IMR-90 (cell line): ENCODE measurements around the gene CDH2. TPM values are rescaled to one million over a fixed set of nuclear protein-coding genes. Genes with fewer than 3 reads are reported as not detected.

Source experiments
- ATAC-seq: fragments of 200-7000 bp; cut with Tn5 transposase; 2 replicates; pipeline ENCODE4 v1.9.1; 2020; ENCODE audit warnings: low read depth, mild to moderate bottlenecking, moderate library complexity
- BruUV-seq: library from RNA; stranded (reverse); fragments of 400-500 nt; replicated peaks from 2 replicates; lab custom pipeline; 2021; lab: Mats Ljungman, UMichigan
- CTCF ChIA-PET: fragments of 300-600 bp; formaldehyde crosslinking; extraction: SDS; loops from one replicate; lab custom pipeline; 2021; ENCODE audit warnings: antibody characterized with exemption; lab: Yijun Ruan, JAX
- POLR2A ChIA-PET: fragments of 300-600 bp; sonication (Branson Sonifier 250); formaldehyde crosslinking; loops from one replicate; lab custom pipeline; 2022; ENCODE audit warnings: antibody characterized with exemption; ENCODE audit not compliant: unreplicated experiment; lab: Charles Lee
- DNase-seq: peaks from one replicate; pipeline ENCODE4 v3.0.0; 2013
- H2AFZ ChIP-seq: replicated peaks from 2 replicates; pipeline ENCODE3; 2013; ENCODE audit warnings: low read length, mild to moderate bottlenecking; ENCODE audit not compliant: poor library complexity
- H2AK5ac ChIP-seq: 2 replicates; pipeline ENCODE4 v1.6.1; 2013; ENCODE audit warnings: low read depth, low read length, inconsistent platforms
- H2AK9ac ChIP-seq: replicated peaks from 2 replicates; pipeline ENCODE3; 2013; ENCODE audit warnings: mild to moderate bottlenecking, low read depth, low read length, moderate library complexity; ENCODE audit not compliant: poor library complexity
- H2BK120ac ChIP-seq: 2 replicates; pipeline ENCODE4 v1.6.1; 2013; ENCODE audit warnings: low read depth, low read length, inconsistent platforms
- H2BK15ac ChIP-seq: 3 replicates; pipeline ENCODE4 v1.6.1; 2013; ENCODE audit warnings: low read depth, low read length, inconsistent platforms
- H2BK20ac ChIP-seq: 2 replicates; pipeline ENCODE4 v1.6.1; 2013; ENCODE audit warnings: low read depth, mild to moderate bottlenecking, inconsistent platforms, low read length, moderate library complexity
- H2BK5ac ChIP-seq: 2 replicates; pipeline ENCODE4 v1.6.1; 2013; ENCODE audit warnings: mild to moderate bottlenecking, low read depth, low read length, inconsistent platforms; ENCODE audit not compliant: poor library complexity, severe bottlenecking
- H3K14ac ChIP-seq: replicated peaks from 2 replicates; pipeline ENCODE4 v1.6.1; 2013; ENCODE audit warnings: low read depth, low read length, inconsistent platforms
- H3K18ac ChIP-seq: 2 replicates; pipeline ENCODE4 v1.6.1; 2013; ENCODE audit warnings: low read depth, low read length, control low read depth
- H3K23ac ChIP-seq: 2 replicates; pipeline ENCODE4 v1.6.1; 2013; ENCODE audit warnings: low read depth, low read length, inconsistent platforms
- H3K27ac ChIP-seq: 2 replicates; pipeline ENCODE4 v1.5.1; 2013; ENCODE audit warnings: mild to moderate bottlenecking, control low read depth, low read length; ENCODE audit not compliant: insufficient read depth
- H3K27me3 ChIP-seq: 2 replicates; pipeline ENCODE4 v1.6.1; 2013; ENCODE audit warnings: low read length; ENCODE audit not compliant: control insufficient read depth, insufficient read depth
- H3K36me3 ChIP-seq: 2 replicates; pipeline ENCODE4 v1.6.1; 2013; ENCODE audit warnings: low read length, mixed read lengths; ENCODE audit not compliant: control insufficient read depth, insufficient read depth
- H3K4ac ChIP-seq: 2 replicates; pipeline ENCODE4 v1.6.1; 2013; ENCODE audit warnings: low read depth, low read length, inconsistent platforms
- H3K4me1 ChIP-seq: 2 replicates; pipeline ENCODE4 v1.6.1; 2013; ENCODE audit warnings: low read length, mixed read lengths; ENCODE audit not compliant: control insufficient read depth, insufficient read depth
- H3K4me2 ChIP-seq: 2 replicates; pipeline ENCODE4 v1.6.1; 2013; ENCODE audit warnings: low read depth, mild to moderate bottlenecking, control low read depth, low read length, moderate library complexity
- H3K4me3 ChIP-seq: 2 replicates; pipeline ENCODE4 v1.5.1; 2013; ENCODE audit warnings: low read depth, mild to moderate bottlenecking, control low read depth, low read length, moderate library complexity; ENCODE audit not compliant: insufficient read depth
- H3K56ac ChIP-seq: 2 replicates; pipeline ENCODE4 v1.6.1; 2013; ENCODE audit warnings: low read length, inconsistent platforms; ENCODE audit not compliant: insufficient read depth; ENCODE audit errors: extremely low read depth
- H3K79me1 ChIP-seq, 2 experiments: 2 replicates each; pipeline ENCODE4 v1.6.1; 2013; ENCODE audit warnings: low read length in 2 of 2, inconsistent platforms in 1 of 2, low read depth in 1 of 2
- H3K9ac ChIP-seq: 2 replicates; pipeline ENCODE4 v1.6.1; 2013; ENCODE audit warnings: low read depth, low read length, control low read depth
- H3K9me1 ChIP-seq: 2 replicates; pipeline ENCODE4 v1.6.1; 2013; ENCODE audit warnings: low read length, inconsistent platforms; ENCODE audit not compliant: insufficient read depth
- H3K9me3 ChIP-seq: 2 replicates; pipeline ENCODE4 v1.6.1; 2013; ENCODE audit warnings: low read length; ENCODE audit not compliant: control insufficient read depth, insufficient read depth
- H4K20me1 ChIP-seq: 2 replicates; pipeline ENCODE4 v1.6.1; 2013; ENCODE audit warnings: low read length, inconsistent platforms; ENCODE audit not compliant: insufficient read depth
- H4K5ac ChIP-seq: 2 replicates; pipeline ENCODE4 v1.6.1; 2013; ENCODE audit warnings: mild to moderate bottlenecking, low read depth, low read length, control low read depth
- H4K8ac ChIP-seq, 2 experiments: 2 replicates each; pipeline ENCODE4 v1.6.1; 2013; ENCODE audit warnings: low read depth in 2 of 2, low read length in 2 of 2, control low read depth in 1 of 2, inconsistent platforms in 1 of 2
- H4K91ac ChIP-seq: 2 replicates; pipeline ENCODE4 v1.6.1; 2013; ENCODE audit warnings: low read depth, low read length, inconsistent platforms; ENCODE audit not compliant: insufficient read depth
- RCOR1 ChIP-seq: IDR thresholded peaks from 2 replicates; pipeline ENCODE4 v1.6.1; 2012; ENCODE audit warnings: mild to moderate bottlenecking, low read length, improper control_type of control experiment; ENCODE audit not compliant: insufficient replicate concordance
- WGBS, 2 experiments: methylation state at CpG; one replicate each; pipeline versions ENCODE4 v1.1.5 to v1.1.7; 2013; ENCODE audit warnings: missing lambda C conversion rate in 2 of 2; ENCODE audit not compliant: insufficient read length in 1 of 2; ENCODE audit errors: extremely low coverage in 2 of 2; 5-methylcytosine and 5-hydroxymethylcytosine counted together
- dilution Hi-C: fragments of 300-500 bp; cut with HindIII; formaldehyde crosslinking; loops from one replicate; pipeline ENCODE4 v1.14.3; 2018; ENCODE audit warnings: low sequenced_read_pairs; ENCODE audit not compliant: unreplicated experiment
- in situ Hi-C: fragments of 300-500 bp; cut with MboI; formaldehyde crosslinking; loops from 3 replicates; pipeline ENCODE4 v1.14.3; 2019; ENCODE audit warnings: low sequenced_read_pairs, inconsistent platforms, mixed read lengths
- intact Hi-C: fragments of 100-400 bp; cut with micrococcal nuclease; formaldehyde crosslinking; loops from 2 replicates; pipeline ENCODE4 v1.10.0; 2022
- polyA plus RNA-seq, 3 experiments: library from polyadenylated mRNA; depleted of rRNA; stranded (reverse); fragments of >200 nt; gene quantifications; 2 replicates each; pipeline ENCODE4 v1.2.3, GENCODE V29; 2012; ENCODE audit warnings: low replicate concordance in 1 of 3
- total RNA-seq: library from RNA; depleted of rRNA; stranded (reverse); fragments of >200 nt; gene quantifications from 2 replicates; pipeline ENCODE4 v1.2.3, GENCODE V29; 2012

The CDH2 gene
- total and polyA plus RNA-seq, 2 of the 4 experiments (the other 2 are of a cell fraction), result 55.6 to 111 TPM

DNA sequence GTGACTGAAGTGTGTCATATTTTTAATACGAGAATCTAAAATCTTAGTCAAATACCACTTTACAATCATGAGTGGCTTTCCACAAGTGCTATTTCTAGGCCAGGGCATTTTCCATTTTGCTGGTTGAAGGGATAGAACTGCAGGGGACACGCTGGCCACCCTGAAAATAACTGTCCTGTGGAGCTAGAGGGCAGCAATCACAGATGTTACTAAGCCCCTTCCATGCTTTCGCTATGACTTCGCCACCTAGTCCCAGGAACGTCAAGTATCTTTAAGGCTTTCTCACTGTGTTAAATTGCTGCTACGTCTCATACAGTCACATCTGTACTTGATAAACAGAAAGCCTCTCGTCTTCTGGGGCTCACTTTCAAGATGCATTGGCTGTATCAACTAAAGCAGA lies 171.8 kb downstream of the CDH2 start:
- Histone ChIP-seq H4K5ac (no peak overlapping the region), H2AK5ac (no peak overlapping the region), H4K8ac (no peak overlapping the region), H3K4ac (no peak overlapping the region), H3K27ac (no peak overlapping the region), H3K36me3 (peaks cover 4% of the 10 kb centered on the region; the same call in 1 of the 2 replicates), H3K9ac (no peak overlapping the region), H3K4me3 (no peak overlapping the region), H3K27me3 (no peaks in the 10 kb centered on the region), H3K4me1 (peaks cover 2% of the 10 kb centered on the region), H2BK20ac (no peak overlapping the region), H3K14ac (no peak overlapping the region), H3K9me3 (no peaks in the 10 kb centered on the region), H4K20me1 (no peaks in the 10 kb centered on the region), H2BK15ac (no peak overlapping the region), H3K18ac (no peak overlapping the region), H3K79me1 (peaks cover 0 to 3% of the 10 kb centered on the region in 2 experiments; a peak in 1 of 4 replicates), H3K56ac (no peak overlapping the region), H2AFZ (no peak overlapping the region), H2BK120ac (no peak overlapping the region), H4K91ac (no peak overlapping the region), H3K9me1 (peaks cover 5% of the 10 kb centered on the region; the same call in 1 of the 2 replicates), H3K4me2 (no peak overlapping the region), H2BK5ac (no peak overlapping the region), H2AK9ac (no peak overlapping the region), H3K23ac (no peak overlapping the region)
- intact Hi-C loops (no loop called here), dilution Hi-C loops (no loop called here), in situ Hi-C loops (no loop called here)
- POLR2A ChIA-PET, result no interaction called here
- 100% methylated on average over 2 of the region's 7 CpGs; no CpG with 5 or more reads in 1 of the 2 experiments for WGBS, 2 experiments
- no peak for DNase-seq
- TF ChIP-seq RCOR1, result no peak
- no TSS peak for BruUV-seq
- ATAC-seq, result no peak
- CTCF ChIA-PET, result no interaction called here
